OCI-LY3 (cell line): Measurements from ENCODE around the gene INPP5E.

Experiments used
- CTCF ChIP-seq: fragments of 200-600, 300-600 bp; sonication (generic); IDR thresholded peaks from 2 replicates; pipeline ENCODE4 v1.5.1; 2014; ENCODE audit warnings: antibody characterized with exemption, low read length, low read depth
- EZH2phosphoT487 ChIP-seq: fragments of 200-600 bp; shearing (Covaris generic); IDR thresholded peaks from 2 replicates; pipeline ENCODE4 v1.6.1; 2018; ENCODE audit warnings: antibody characterized with exemption, mixed run types, low read depth

GRCh38 chr9:136381966-136382513 lies 57.6 kb downstream of the INPP5E start:
- TF ChIP-seq CTCF: no peak
- TF ChIP-seq EZH2phosphoT487: no peak
